A549 treated with CORT108297 at 1 μM for 4 hours (cell line): ENCODE measurements around the gene OR51T1. TPM values are rescaled to one million over a fixed set of nuclear protein-coding genes. Genes with fewer than 3 reads are reported as not detected.

Experiments used
- total RNA-seq: library from RNA; stranded (reverse); fragments of 200-300 nt; extraction: Qiagen RNA extraction; gene quantifications from 5 replicates; pipeline ENCODE4 v1.2.3, GENCODE V29; 2022

Gene OR51T1, protein sequence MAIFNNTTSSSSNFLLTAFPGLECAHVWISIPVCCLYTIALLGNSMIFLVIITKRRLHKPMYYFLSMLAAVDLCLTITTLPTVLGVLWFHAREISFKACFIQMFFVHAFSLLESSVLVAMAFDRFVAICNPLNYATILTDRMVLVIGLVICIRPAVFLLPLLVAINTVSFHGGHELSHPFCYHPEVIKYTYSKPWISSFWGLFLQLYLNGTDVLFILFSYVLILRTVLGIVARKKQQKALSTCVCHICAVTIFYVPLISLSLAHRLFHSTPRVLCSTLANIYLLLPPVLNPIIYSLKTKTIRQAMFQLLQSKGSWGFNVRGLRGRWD
- not detected in 5 replicates for total RNA-seq

DNA sequence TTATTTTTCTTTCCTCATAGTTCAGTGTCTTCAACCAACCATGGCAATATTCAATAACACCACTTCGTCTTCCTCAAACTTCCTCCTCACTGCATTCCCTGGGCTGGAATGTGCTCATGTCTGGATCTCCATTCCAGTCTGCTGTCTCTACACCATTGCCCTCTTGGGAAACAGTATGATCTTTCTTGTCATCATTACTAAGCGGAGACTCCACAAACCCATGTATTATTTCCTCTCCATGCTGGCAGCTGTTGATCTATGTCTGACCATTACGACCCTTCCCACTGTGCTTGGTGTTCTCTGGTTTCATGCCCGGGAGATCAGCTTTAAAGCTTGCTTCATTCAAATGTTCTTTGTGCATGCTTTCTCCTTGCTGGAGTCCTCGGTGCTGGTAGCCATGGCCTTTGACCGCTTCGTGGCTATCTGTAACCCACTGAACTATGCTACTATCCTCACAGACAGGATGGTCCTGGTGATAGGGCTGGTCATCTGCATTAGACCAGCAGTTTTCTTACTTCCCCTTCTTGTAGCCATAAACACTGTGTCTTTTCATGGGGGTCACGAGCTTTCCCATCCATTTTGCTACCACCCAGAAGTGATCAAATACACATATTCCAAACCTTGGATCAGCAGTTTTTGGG lies at the start of gene OR51T1:
Gene OR51T1, plus strand, starts transcription at position 41 of the 641 bp plus-strand sequence. Its CDS starts 0 bp downstream, at position 41.

DNA sequence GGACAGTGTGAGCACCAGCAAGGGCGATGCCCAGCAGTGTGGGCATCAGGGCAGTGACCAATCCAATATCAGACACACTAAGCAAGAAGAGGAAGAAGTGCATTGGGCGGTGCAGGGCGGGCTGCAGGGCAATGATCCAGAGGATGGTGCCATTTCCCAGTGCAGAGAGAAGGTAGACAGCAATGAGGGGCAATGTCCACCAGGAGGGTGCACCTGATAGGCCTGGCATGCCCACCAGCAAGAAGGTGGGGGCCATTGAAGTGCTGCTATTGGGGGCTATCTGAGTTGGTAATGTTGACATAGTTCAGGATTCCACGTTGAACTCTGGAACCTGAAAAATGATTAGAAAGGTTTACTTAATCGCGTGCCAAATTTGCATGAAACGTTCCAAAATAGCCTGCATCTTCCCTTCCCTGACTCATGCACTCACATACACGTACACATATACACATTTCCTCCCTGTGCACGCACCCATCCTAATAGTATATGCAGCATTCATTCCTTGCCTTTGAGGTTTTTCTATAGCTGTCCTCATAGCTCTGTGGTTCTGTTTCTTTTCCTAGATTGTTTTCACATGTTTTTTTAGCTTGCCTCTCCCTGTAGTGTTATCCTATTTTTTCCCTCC lies 32.7 kb upstream of the OR51T1 start, which contains the start of gene OR51S1:
Gene OR51S1, minus strand, starts transcription at position 301 of the 625 bp plus-strand sequence. Its CDS starts 0 bp downstream, at position 301.

GRCh38 chr11:4903484-4903883 lies 21.8 kb downstream of the OR51T1 start, which contains the start of gene OR51A7:
Gene OR51A7 (plus strand): TSS chr11:4903783. CDS start chr11:4907370, 3,587 bp downstream.

GRCh38 chr11:4919250-4919649 lies 37.5 kb downstream of the OR51T1 start, which contains the start of gene OR51G2:
Gene OR51G2 (minus strand): TSS chr11:4919350. CDS start chr11:4915663, 3,687 bp downstream.

GRCh38 chr11:4924239-4924638 lies 42.5 kb downstream of the OR51T1 start, which contains the start of gene OR51G1:
Gene OR51G1 (minus strand): TSS chr11:4924339. CDS start chr11:4924339, 0 bp downstream.

Other genes with a start within 250 kb of the OR51T1 start
- gene OR51D1, start 244.4 kb upstream of the OR51T1 start, total RNA-seq = not detected in 5 replicates
- gene OR51E1, start 237.9 kb upstream of the OR51T1 start, total RNA-seq = not detected in 5 replicates
- gene OR51E2, start 184.0 kb upstream of the OR51T1 start, total RNA-seq = not detected in 5 replicates
- 0.14 TPM in 1 of 5 replicates, not detected in the others for gene MMP26, start 177.1 kb upstream of the OR51T1 start, total RNA-seq
- gene OR51F1, start 112.0 kb upstream of the OR51T1 start, total RNA-seq = not detected in 5 replicates
- gene OR52R1, start 77.5 kb upstream of the OR51T1 start, total RNA-seq = not detected in 5 replicates
- not detected in 5 replicates for gene OR51F2, start 60.6 kb upstream of the OR51T1 start, total RNA-seq
- gene OR51S1, start 32.7 kb upstream of the OR51T1 start, total RNA-seq = not detected in 5 replicates
- not detected in 5 replicates for gene OR51A7, start 21.9 kb downstream of the OR51T1 start, total RNA-seq
- not detected in 5 replicates for gene OR51G2, start 37.5 kb downstream of the OR51T1 start, total RNA-seq
- gene OR51G1, start 42.4 kb downstream of the OR51T1 start, total RNA-seq = not detected in 5 replicates
- gene OR51A4, start 65.7 kb downstream of the OR51T1 start, total RNA-seq = not detected in 5 replicates
- not detected in 5 replicates for gene OR51A2, start 73.8 kb downstream of the OR51T1 start, total RNA-seq
- gene OR51L1, start 113.0 kb downstream of the OR51T1 start, total RNA-seq = not detected in 5 replicates
- not detected in 5 replicates for gene OR52J3, start 164.6 kb downstream of the OR51T1 start, total RNA-seq
- not detected in 5 replicates for gene OR52E2, start 177.7 kb downstream of the OR51T1 start, total RNA-seq
- not detected in 5 replicates for gene OR52E1, start 187.7 kb downstream of the OR51T1 start, total RNA-seq